H1 (cell line): ENCODE data around the gene CAV3. TPM values are rescaled to one million over a fixed set of nuclear protein-coding genes. Genes with fewer than 3 reads are reported as not detected.
A peak's percentile ranks its signal among the peaks of the same experiment; 100 is the strongest.

ENCODE experiments used
- CTCF ChIA-PET: fragments of 300-600 bp; sonication (Branson Sonifier 250); formaldehyde crosslinking; loops from one replicate; lab custom pipeline; 2021; ENCODE audit not compliant: partially characterized antibody; lab: Charles Lee
- POLR2A ChIA-PET: fragments of 300-600 bp; sonication (Branson Sonifier 250); formaldehyde crosslinking; loops from one replicate; lab custom pipeline; 2021; ENCODE audit warnings: inconsistent platforms; ENCODE audit not compliant: partially characterized antibody; lab: Charles Lee
- DNase-seq, 2 experiments: peaks; one replicate each; pipeline versions ENCODE4 v3.0.0 to v3.0.0-alpha.2; 2010 to 2022; ENCODE audit warnings: low spot score in 2 of 2, low read depth in 1 of 2, mixed read lengths in 1 of 2
- FAIRE-seq: peaks from 2 replicates; lab custom pipeline; 2011; peaks lifted over from hg19 to GRCh38; lab: Jason Lieb, UNC
- H2AFZ ChIP-seq: 2 replicates; pipeline ENCODE4 v1.8.1; 2012; ENCODE audit warnings: low read length, inconsistent platforms
- H2AK5ac ChIP-seq: 2 replicates; pipeline ENCODE4 v1.6.1; 2013; ENCODE audit warnings: low read depth, low read length
- H2BK120ac ChIP-seq: replicated peaks from 2 replicates; pipeline ENCODE3; 2013; ENCODE audit warnings: low read depth, low read length, inconsistent platforms
- H2BK12ac ChIP-seq: 2 replicates; pipeline ENCODE4 v1.6.1; 2013; ENCODE audit warnings: low read depth, low read length
- H2BK15ac ChIP-seq: 2 replicates; pipeline ENCODE4 v1.6.1; 2013; ENCODE audit warnings: low read length
- H2BK20ac ChIP-seq: 2 replicates; pipeline ENCODE4 v1.6.1; 2013; ENCODE audit warnings: low read length
- H2BK5ac ChIP-seq: 2 replicates; pipeline ENCODE4 v1.6.1; 2013; ENCODE audit warnings: low read depth, low read length
- H3K14ac ChIP-seq: 2 replicates; pipeline ENCODE4 v1.6.1; 2013; ENCODE audit warnings: inconsistent platforms; ENCODE audit not compliant: insufficient read length
- H3K18ac ChIP-seq: 2 replicates; pipeline ENCODE4 v1.6.1; 2013; ENCODE audit warnings: low read length; ENCODE audit errors: extremely low read depth
- H3K23ac ChIP-seq: 2 replicates; pipeline ENCODE4 v1.6.1; 2013; ENCODE audit warnings: inconsistent platforms; ENCODE audit not compliant: insufficient read length
- H3K23me2 ChIP-seq: 2 replicates; pipeline ENCODE4 v1.6.1; 2013; ENCODE audit warnings: low read depth, low read length
- H3K27ac ChIP-seq: 2 replicates; pipeline ENCODE4 v1.6.1; 2011; ENCODE audit warnings: low read depth, low read length, inconsistent platforms
- H3K27me3 ChIP-seq, 4 experiments: replicated peaks in 1 of 4; 1 replicate in 1 of 4; 2 replicates in 3 of 4; pipeline versions ENCODE4 v1.6.1 to v1.8.1; 2011 to 2013; ENCODE audit warnings: low read length in 3 of 4, mild to moderate bottlenecking in 3 of 4, inconsistent platforms in 2 of 4, mixed read lengths in 2 of 4, moderate library complexity in 1 of 4; ENCODE audit not compliant: control insufficient read depth in 3 of 4, insufficient read depth in 3 of 4; ENCODE audit errors: extremely low read depth in 1 of 4
- H3K36me3 ChIP-seq, 4 experiments: 2 replicates each; pipeline versions ENCODE4 v1.6.1 to v1.8.1; 2011 to 2013; ENCODE audit warnings: mild to moderate bottlenecking in 4 of 4, low read length in 3 of 4, moderate library complexity in 2 of 4, control low read depth in 1 of 4, inconsistent platforms in 1 of 4; ENCODE audit not compliant: insufficient read depth in 4 of 4, control insufficient read depth in 2 of 4
- H3K4ac ChIP-seq: replicated peaks from 2 replicates; pipeline ENCODE3; 2013; ENCODE audit warnings: low read length, low read depth, mixed read lengths, inconsistent platforms; ENCODE audit not compliant: insufficient read length
- H3K4me1 ChIP-seq, 4 experiments: replicated peaks in 1 of 4; 1 replicate in 1 of 4; 2 replicates in 3 of 4; pipeline versions ENCODE4 v1.6.1 to v1.8.1; 2011 to 2013; ENCODE audit warnings: low read length in 3 of 4, inconsistent platforms in 2 of 4, mixed read lengths in 1 of 4; ENCODE audit not compliant: insufficient read depth in 4 of 4, control insufficient read depth in 3 of 4
- H3K4me2 ChIP-seq, 2 experiments: 2 replicates each; pipeline versions ENCODE4 v1.6.1 to v1.8.1; 2011 to 2013; ENCODE audit warnings: low read depth in 2 of 2, low read length in 2 of 2, control low read depth in 1 of 2, inconsistent platforms in 1 of 2, mild to moderate bottlenecking in 1 of 2; ENCODE audit not compliant: insufficient read depth in 1 of 2
- H3K4me3 ChIP-seq, 4 experiments: fragments of 200-600, 300-600 bp in 1 of 4; sonication (generic), shearing (Covaris generic), sonication (Bioruptor Twin) in 1 of 4; 2 replicates each; pipeline versions ENCODE4 v1.5.1 to v1.8.1; 2011 to 2016; ENCODE audit warnings: low read length in 4 of 4, low read depth in 3 of 4, control low read depth in 2 of 4, inconsistent platforms in 2 of 4, mild to moderate bottlenecking in 2 of 4, mixed read lengths in 1 of 4, moderate library complexity in 1 of 4; ENCODE audit not compliant: insufficient read depth in 2 of 4; ENCODE audit errors: extremely low read depth in 1 of 4
- H3K56ac ChIP-seq: replicated peaks from 2 replicates; pipeline ENCODE3; 2013; ENCODE audit warnings: low read depth, mild to moderate bottlenecking, mixed read lengths, low read length, inconsistent platforms; ENCODE audit not compliant: insufficient read length
- H3K79me1 ChIP-seq: 2 replicates; pipeline ENCODE4 v1.6.1; 2013; ENCODE audit warnings: low read depth, low read length, control low read depth
- H3K79me2 ChIP-seq, 2 experiments: 2 replicates each; pipeline versions ENCODE4 v1.6.1 to v1.8.1; 2012 to 2013; ENCODE audit warnings: low read length in 2 of 2, mild to moderate bottlenecking in 2 of 2, inconsistent platforms in 1 of 2; ENCODE audit not compliant: insufficient read depth in 2 of 2, control insufficient read depth in 1 of 2
- H3K9ac ChIP-seq, 4 experiments: replicated peaks in 1 of 4; 1 replicate in 1 of 4; 2 replicates in 3 of 4; pipeline versions ENCODE4 v1.6.1 to v1.8.1; 2011 to 2013; ENCODE audit warnings: low read depth in 3 of 4, low read length in 3 of 4, control low read depth in 2 of 4, mild to moderate bottlenecking in 2 of 4, moderate library complexity in 2 of 4, inconsistent platforms in 1 of 4; ENCODE audit errors: extremely low read depth in 1 of 4
- H3K9me3 ChIP-seq, 2 experiments: 2 replicates each; pipeline versions ENCODE4 v1.6.1 to v1.8.1; 2012 to 2013; ENCODE audit warnings: mild to moderate bottlenecking in 2 of 2, moderate library complexity in 2 of 2, control low read depth in 1 of 2, inconsistent platforms in 1 of 2, low read depth in 1 of 2, low read length in 1 of 2, mixed read lengths in 1 of 2; ENCODE audit not compliant: insufficient read depth in 2 of 2
- H4K20me1 ChIP-seq, 2 experiments: replicated peaks in 1 of 2; 2 replicates each; pipeline versions ENCODE3 to v1.8.1; 2011 to 2013; ENCODE audit warnings: inconsistent platforms in 2 of 2, low read length in 2 of 2, mild to moderate bottlenecking in 1 of 2; ENCODE audit not compliant: insufficient read depth in 2 of 2, control insufficient read depth in 1 of 2
- H4K5ac ChIP-seq: 2 replicates; pipeline ENCODE4 v1.6.1; 2013; ENCODE audit warnings: low read length, low read depth, mixed read lengths, inconsistent platforms; ENCODE audit not compliant: insufficient read length
- H4K8ac ChIP-seq: 2 replicates; pipeline ENCODE4 v1.8.0; 2013; ENCODE audit warnings: mild to moderate bottlenecking, moderate library complexity, low read length, inconsistent platforms; ENCODE audit not compliant: insufficient read depth; ENCODE audit errors: extremely low read depth
- H4K91ac ChIP-seq: replicated peaks from 2 replicates; pipeline ENCODE3; 2013; ENCODE audit warnings: low read length, mixed read lengths, inconsistent platforms; ENCODE audit not compliant: insufficient read length
- CEBPB ChIP-seq: IDR thresholded peaks from 2 replicates; pipeline ENCODE4 v1.6.1; 2012; ENCODE audit warnings: low read depth, low read length
- KDM1A ChIP-seq: fragments of 200-600, 300-600 bp; sonication (generic); IDR thresholded peaks from 2 replicates; pipeline ENCODE4 v1.7.1; 2016; ENCODE audit warnings: mild to moderate bottlenecking, low read length, borderline replicate concordance
- KDM4A ChIP-seq: IDR thresholded peaks from one replicate; pipeline ENCODE4 v1.7.1; 2012; ENCODE audit warnings: low read depth, mild to moderate bottlenecking, moderate library complexity, low read length, inconsistent platforms; ENCODE audit not compliant: severe bottlenecking
- KDM5A ChIP-seq: fragments of 200-600 bp; IDR thresholded peaks from 2 replicates; pipeline ENCODE4 v1.7.1; 2012; ENCODE audit warnings: mild to moderate bottlenecking, low read length, inconsistent platforms, mixed read lengths
- PHF8 ChIP-seq: fragments of 200-600 bp; sonication (generic); conservative IDR thresholded peaks from 2 replicates; pipeline ENCODE4 v1.7.1; 2012; ENCODE audit warnings: low read depth, mild to moderate bottlenecking, inconsistent platforms, low read length, moderate library complexity
- SAP30 ChIP-seq: fragments of 300-600 bp; sonication (generic); IDR thresholded peaks from 2 replicates; pipeline ENCODE4 v1.7.1; 2012; ENCODE audit warnings: low read length, moderate library complexity, mild to moderate bottlenecking, inconsistent platforms; ENCODE audit not compliant: insufficient read depth, insufficient replicate concordance
- SIN3A ChIP-seq, 2 experiments: IDR thresholded peaks in 1 of 2; conservative IDR thresholded peaks in 1 of 2; 2 replicates each; pipeline ENCODE4 v1.6.1; 2011 to 2012; ENCODE audit warnings: low read length in 2 of 2, improper control_type of control experiment in 1 of 2, low read depth in 1 of 2, mild to moderate bottlenecking in 1 of 2
- YY1 ChIP-seq: IDR thresholded peaks from 2 replicates; pipeline ENCODE4 v1.6.1; 2011; ENCODE audit warnings: low read depth, mild to moderate bottlenecking, low read length
- WGBS, 2 experiments: shearing (Covaris generic) in 1 of 2; methylation state at CpG; one replicate each; pipeline versions ENCODE4 v1.1.6 to v1.1.7; 2013 to 2015; ENCODE audit warnings: low lambda C conversion rate in 2 of 2, mixed read lengths in 2 of 2, inconsistent platforms in 1 of 2, low coverage in 1 of 2, missing lambda C conversion rate in 1 of 2; ENCODE audit not compliant: insufficient replicate concordance in 2 of 2, insufficient coverage in 1 of 2, insufficient read length in 1 of 2; ENCODE audit errors: extremely low coverage in 1 of 2, missing lambda C conversion rate in 1 of 2; 5-methylcytosine and 5-hydroxymethylcytosine counted together
- polyA plus RNA-seq, 7 experiments: library from polyadenylated mRNA; depleted of rRNA in 3 of 7; stranded (reverse) in 5 of 7; unstranded in 2 of 7; fragments of >200 nt in 5 of 7; fragments of 200-250 nt in 2 of 7; gene quantifications; 1 replicate in 5 of 7; 2 replicates in 1 of 7; 4 replicates in 1 of 7; pipeline versions ENCODE4 v1.2.1 to v1.2.3, GENCODE V29; 2011 to 2013; ENCODE audit warnings: missing spikeins in 2 of 7, mixed read lengths in 2 of 7
- total RNA-seq: library from RNA; stranded (reverse); fragmentation: NEBNext Ultra II Directional; extraction: Animal tissue kit (Norgen Biotek cat#: 25700); gene quantifications from 2 replicates; pipeline ENCODE4 v1.2.1, GENCODE V29; 2021
- TF ChIP-seq, protein P1 (sequence below): IDR thresholded peaks from 2 replicates; pipeline ENCODE4 v1.6.1; 2012; ENCODE audit warnings: inconsistent platforms
- TF ChIP-seq, protein P2 (sequence below): IDR thresholded peaks from 2 replicates; pipeline ENCODE4 v1.6.1; 2011; ENCODE audit warnings: low read depth, mild to moderate bottlenecking, low read length; ENCODE audit not compliant: insufficient read depth

The CAV3 gene
- total and polyA plus RNA-seq, 2 of the 8 experiments (the other 6 are each of a cell fraction or from before 2014, with no cell fraction given), result not detected

DNA sequence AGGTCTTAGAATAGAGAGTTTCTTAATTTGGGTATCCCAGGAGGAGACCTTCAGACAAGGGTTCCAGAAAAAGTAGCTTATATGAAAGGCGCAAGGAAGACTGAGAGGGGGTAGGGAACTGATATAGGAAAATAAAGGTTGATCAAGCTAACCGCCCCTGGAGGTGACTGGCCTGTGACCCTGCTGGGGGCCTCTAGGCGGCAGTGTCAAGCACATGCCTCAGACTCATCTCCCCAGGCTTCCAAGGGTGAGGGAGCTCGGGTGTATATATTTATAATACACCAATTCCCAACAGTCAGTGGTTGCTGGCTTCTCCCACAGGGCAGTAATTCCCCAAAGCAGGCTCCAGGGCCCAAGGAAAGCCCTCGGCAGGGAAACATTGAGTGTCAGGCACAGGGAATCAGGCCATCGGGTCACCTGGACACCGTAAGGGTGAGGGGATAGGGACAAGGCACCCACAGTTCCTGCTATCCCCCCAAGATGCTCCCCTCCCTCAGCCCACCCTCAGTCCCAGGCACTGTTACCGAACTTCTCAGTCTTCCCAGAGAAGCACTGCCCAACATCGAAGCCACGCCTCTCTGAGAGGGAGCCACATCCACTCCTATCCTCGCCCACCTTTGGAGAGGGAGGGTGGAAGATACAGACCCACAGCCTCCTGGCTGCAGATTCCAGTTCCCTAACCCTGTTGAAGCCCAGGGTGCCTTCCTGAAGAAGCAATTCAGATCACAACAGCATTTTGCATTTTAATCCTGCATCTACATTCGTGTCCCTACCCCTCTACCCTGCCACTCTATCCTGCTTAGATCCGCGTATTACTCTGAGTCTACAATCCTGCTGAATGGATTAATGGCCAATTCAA is 19.5 kb upstream of the CAV3 start:
- peaks cover 0 to 3% of the 10 kb centered on the region in 2 experiments; a peak in 1 of 4 replicates for H3K9me3 ChIP-seq
- peak; percentile 92 for FAIRE-seq
- H3K4me1 ChIP-seq, result no peaks in the 10 kb centered on the region; a peak in 1 of 7 replicates
- H3K4me3 ChIP-seq, result no peak overlapping the region
- no peaks in the 10 kb centered on the region for H3K79me2 ChIP-seq
- H2BK15ac ChIP-seq, result no peak overlapping the region
- H3K27me3 ChIP-seq, result peaks cover 39 to 66% (median 63%) of the 10 kb centered on the region in 4 experiments
- no peak overlapping the region for H3K27ac ChIP-seq
- 0 out of 2 replicates have a peak, but pooled peaks cover 1% of the 10 kb centered on the region for H3K23me2 ChIP-seq
- H2BK5ac ChIP-seq, result no peak overlapping the region
- H3K9ac ChIP-seq, result no peak overlapping the region
- no peak overlapping the region for H4K91ac ChIP-seq
- no peak overlapping the region for H4K8ac ChIP-seq
- H2BK12ac ChIP-seq, result no peak overlapping the region
- H3K18ac ChIP-seq, result no peak overlapping the region
- H4K20me1 ChIP-seq, result peaks cover 0 to 6% of the 10 kb centered on the region in 2 experiments
- H2AFZ ChIP-seq, result no peak overlapping the region
- no peak overlapping the region; a peak in 1 of 4 replicates for H3K4me2 ChIP-seq
- no peak overlapping the region for H4K5ac ChIP-seq
- H3K4ac ChIP-seq, result no peak overlapping the region
- H2AK5ac ChIP-seq, result no peak overlapping the region
- ChIA-PET CTCF (interaction anchor here (0.6 to 4.5 kb wide), 22 partner anchors 9 to 184 kb away, joined by 3 to 37 read pairs (median 7); partner anchors contain the start of genes CAV3 and OXTR), POLR2A (interaction anchor here (1.4 kb wide), 1 partner anchor 54 kb away, joined by 3 read pairs; no protein-coding TSS in a partner anchor)
- no peak overlapping the region for H3K56ac ChIP-seq
- H2BK20ac ChIP-seq, result no peak overlapping the region
- 53% methylated on average over 14 of the region's 14 CpGs; no CpG with 5 or more reads in 1 of the 2 experiments for whole genome bisulfite sequencing, 2 experiments
- H3K23ac ChIP-seq, result no peak overlapping the region
- no peaks in the 10 kb centered on the region for H3K36me3 ChIP-seq
- no peak overlapping the region for H3K14ac ChIP-seq
- H3K79me1 ChIP-seq, result no peaks in the 10 kb centered on the region
- no peak overlapping the region for H2BK120ac ChIP-seq
- peak in 1 of 2 experiments; percentile 67 for DNase-seq
- no peak for TF ChIP-seq CEBPB
- TF ChIP-seq KDM1A, result no peak
- TF ChIP-seq SAP30, result no peak
- no peak for TF ChIP-seq PHF8
- TF ChIP-seq KDM5A, result no peak
- TF ChIP-seq, protein P1, sequence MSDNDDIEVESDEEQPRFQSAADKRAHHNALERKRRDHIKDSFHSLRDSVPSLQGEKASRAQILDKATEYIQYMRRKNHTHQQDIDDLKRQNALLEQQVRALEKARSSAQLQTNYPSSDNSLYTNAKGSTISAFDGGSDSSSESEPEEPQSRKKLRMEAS, result peak; percentile 32; the same call in 1 of the 2 replicates
- TF ChIP-seq SIN3A (conservative IDR thresholded peaks at IDR 0.05 in 1 of 2, IDR thresholded peaks at IDR 0.05 in 1 of 2; ENCODE audit: low read depth in 1 of 2, low read length in 2 of 2), result no peak
- TF ChIP-seq, protein P2, sequence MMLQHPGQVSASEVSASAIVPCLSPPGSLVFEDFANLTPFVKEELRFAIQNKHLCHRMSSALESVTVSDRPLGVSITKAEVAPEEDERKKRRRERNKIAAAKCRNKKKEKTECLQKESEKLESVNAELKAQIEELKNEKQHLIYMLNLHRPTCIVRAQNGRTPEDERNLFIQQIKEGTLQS, result no peak
- TF ChIP-seq KDM4A, result no peak
- no peak for TF ChIP-seq YY1
